ENCODE measurements around the gene GPATCH11. TPM values are rescaled to one million over a fixed set of nuclear protein-coding genes. Genes with fewer than 3 reads are reported as not detected.

The GPATCH11 gene
- total RNA-seq, result 2.1 and 7.5 TPM in 2 replicates

GRCh38 chr2:37083873-37084794, at the start of gene GPATCH11, which contains the start of gene HEATR5B:
TSS of gene GPATCH11 (plus strand) at chr2:37084518. CDS start at chr2:37088382, 3,864 bp downstream.
TSS of gene HEATR5B (minus strand) at chr2:37084372. CDS start at chr2:37083414, 958 bp downstream.
- TF ChIP-seq CTCF (conservative IDR thresholded peaks at IDR 0.05; ENCODE audit: low read depth, low read length), result no peak
- DNase-seq (ENCODE audit: low read depth), result peak; percentile 73
- H3K4me3 ChIP-seq (ENCODE audit: low read depth, low read length), result peak within 1 kb of the TSS; percentile 72

- no peak for TF ChIP-seq CTCF (conservative IDR thresholded peaks at IDR 0.05; ENCODE audit: low read depth, low read length)
Measured at GRCh38 chr2:37037771-37038170, 46.5 kb upstream of the GPATCH11 start.

GRCh38 chr2:37039580-37039979, 44.7 kb upstream of the GPATCH11 start:
- DNase-seq (ENCODE audit: low read depth), result no peak
- no peak overlapping the region for H3K4me3 ChIP-seq (ENCODE audit: low read depth, low read length)
- no peak for TF ChIP-seq CTCF (conservative IDR thresholded peaks at IDR 0.05; ENCODE audit: low read depth, low read length)

More at GRCh38 chr2:37037771-37038170, 46.5 kb upstream of the GPATCH11 start:
- no peak overlapping the region for H3K4me3 ChIP-seq (ENCODE audit: low read depth, low read length)
- DNase-seq (ENCODE audit: low read depth), result no peak

- TF ChIP-seq CTCF (conservative IDR thresholded peaks at IDR 0.05; ENCODE audit: low read depth, low read length), result no peak
- DNase-seq (ENCODE audit: low read depth), result no peak
- H3K4me3 ChIP-seq (ENCODE audit: low read depth, low read length), result no peak overlapping the region
Measured at GRCh38 chr2:37052600-37053332, 31.6 kb upstream of the GPATCH11 start.

- TF ChIP-seq CTCF (conservative IDR thresholded peaks at IDR 0.05; ENCODE audit: low read depth, low read length), result no peak
- no peak overlapping the region for H3K4me3 ChIP-seq (ENCODE audit: low read depth, low read length)
Measured at GRCh38 chr2:37059841-37060240, 24.5 kb upstream of the GPATCH11 start.

GRCh38 chr2:37060446-37060845, 23.9 kb upstream of the GPATCH11 start:
- no peak for TF ChIP-seq CTCF (conservative IDR thresholded peaks at IDR 0.05; ENCODE audit: low read depth, low read length)
- DNase-seq (ENCODE audit: low read depth), result no peak
- no peak overlapping the region for H3K4me3 ChIP-seq (ENCODE audit: low read depth, low read length)

More at GRCh38 chr2:37059841-37060240, 24.5 kb upstream of the GPATCH11 start:
- DNase-seq (ENCODE audit: low read depth), result no peak

All from epithelial cell of proximal tubule (primary cell).